HG02642 (cell line): ENCODE results near the gene COPS2.

Experiments used
- ATAC-seq: cut with Tn5 transposase; IDR thresholded peaks from one replicate; pipeline ENCODE4 v1.9.1; 2021; ENCODE audit warnings: mild to moderate bottlenecking; ENCODE audit not compliant: unreplicated experiment, poor library complexity

COPS2 gene

GRCh38 chr15:49163678-49164077 lies 8.3 kb upstream of the COPS2 start:
- no peak for ATAC-seq

- no peak for ATAC-seq
Measured at GRCh38 chr15:49155834-49156627, 632 bp upstream of the COPS2 start.

GRCh38 chr15:49154799-49155109 lies 645 bp downstream of the COPS2 start:
- ATAC-seq, result no peak

- ATAC-seq, result no peak
Measured at GRCh38 chr15:49154359-49154758, 1.0 kb downstream of the COPS2 start.

GRCh38 chr15:49152552-49153312 lies 2.7 kb downstream of the COPS2 start:
- no peak for ATAC-seq

- ATAC-seq, result no peak
Measured at GRCh38 chr15:49151831-49152230, 3.6 kb downstream of the COPS2 start.

GRCh38 chr15:49148727-49149126 lies 6.7 kb downstream of the COPS2 start:
- ATAC-seq, result no peak

- ATAC-seq, result no peak
Measured at GRCh38 chr15:49148298-49148697, 7.1 kb downstream of the COPS2 start.

- no peak for ATAC-seq
Measured at GRCh38 chr15:49145651-49146609, 9.5 kb downstream of the COPS2 start.

- no peak for ATAC-seq
Measured at GRCh38 chr15:49137861-49138260, 17.5 kb downstream of the COPS2 start.

- no peak for ATAC-seq
Measured at GRCh38 chr15:49135911-49136310, 19.5 kb downstream of the COPS2 start.

GRCh38 chr15:49135342-49135857 lies 20.0 kb downstream of the COPS2 start:
- no peak for ATAC-seq

GRCh38 chr15:49134683-49135341 lies 20.6 kb downstream of the COPS2 start:
- ATAC-seq, result no peak

- no peak for ATAC-seq
Measured at GRCh38 chr15:49131403-49131802, 24.0 kb downstream of the COPS2 start.

GRCh38 chr15:49124371-49124770 lies 31.0 kb downstream of the COPS2 start:
- ATAC-seq, result no peak

- no peak for ATAC-seq
Measured at GRCh38 chr15:49122541-49123062, 32.8 kb downstream of the COPS2 start.

- ATAC-seq, result no peak
Measured at GRCh38 chr15:49121901-49122300, 33.5 kb downstream of the COPS2 start.

- ATAC-seq, result no peak
Measured at GRCh38 chr15:49120832-49121231, 34.6 kb downstream of the COPS2 start.

- ATAC-seq, result no peak
Measured at GRCh38 chr15:49116108-49116857, 39.1 kb downstream of the COPS2 start.
